GM12891 (cell line): Measurements from ENCODE around the gene RUVBL1.

Source experiments
- DNase-seq: peaks from one replicate; pipeline ENCODE4 v3.0.0; 2011; ENCODE audit warnings: low spot score; ENCODE audit not compliant: insufficient read length
- FAIRE-seq: peaks from 2 replicates; lab custom pipeline; 2011; peaks lifted over from hg19 to GRCh38; lab: Jason Lieb, UNC
- PAX5 ChIP-seq: IDR thresholded peaks from 2 replicates; pipeline ENCODE4 v1.6.1; 2011; ENCODE audit warnings: low read length, moderate library complexity, mild to moderate bottlenecking; ENCODE audit not compliant: insufficient read depth, severe bottlenecking
- POLR2A ChIP-seq: IDR thresholded peaks from 2 replicates; pipeline ENCODE4 v1.6.1; 2011; ENCODE audit warnings: low read depth, low read length, control low read depth
- POLR2AphosphoS5 ChIP-seq: IDR thresholded peaks from 2 replicates; pipeline ENCODE4 v1.6.1; 2011; ENCODE audit warnings: low read depth, low read length, control low read depth
- POU2F2 ChIP-seq: IDR thresholded peaks from 2 replicates; pipeline ENCODE4 v1.6.1; 2011; ENCODE audit warnings: low read depth, mild to moderate bottlenecking, control low read depth, low read length, moderate library complexity
- SPI1 ChIP-seq: IDR thresholded peaks from 2 replicates; pipeline ENCODE4 v1.6.1; 2011; ENCODE audit warnings: low read depth, low read length, control low read depth
- TAF1 ChIP-seq: IDR thresholded peaks from 2 replicates; pipeline ENCODE4 v1.6.1; 2011; ENCODE audit warnings: low read depth, low read length, control low read depth

Gene RUVBL1

GRCh38 chr3:128071771-128072453 is 51.7 kb downstream of the RUVBL1 start:
- DNase-seq: no peak
- FAIRE-seq: no peak
- no peak for TF ChIP-seq POLR2AphosphoS5
- TF ChIP-seq POLR2A: no peak
- no peak for TF ChIP-seq POU2F2
- no peak for TF ChIP-seq TAF1
- no peak for TF ChIP-seq PAX5
- no peak for TF ChIP-seq SPI1

- no peak for TF ChIP-seq TAF1
- peak; percentile 67 for TF ChIP-seq POLR2AphosphoS5
- FAIRE-seq (no peak), DNase-seq (no peak)
These were observed 52.6 kb downstream of the RUVBL1 start for GRCh38 chr3:128070898-128071591.

- DNase-seq: no peak
- FAIRE-seq: no peak
- TF ChIP-seq PAX5 (no peak), POLR2A (no peak), TAF1 (no peak), SPI1 (no peak), POU2F2 (no peak)
These were observed 54.3 kb downstream of the RUVBL1 start for GRCh38 chr3:128069271-128069670.

GRCh38 chr3:128068156-128068620 is 55.4 kb downstream of the RUVBL1 start:
- peak; percentile 26 for FAIRE-seq
- no peak for TF ChIP-seq POU2F2
- TF ChIP-seq TAF1: no peak
- no peak for TF ChIP-seq SPI1
- TF ChIP-seq POLR2AphosphoS5: no peak
- TF ChIP-seq POLR2A: no peak
- no peak for TF ChIP-seq PAX5
- peak; percentile 52 for DNase-seq

GRCh38 chr3:128067489-128067888 is 56.1 kb downstream of the RUVBL1 start:
- FAIRE-seq: no peak
- TF ChIP-seq POLR2AphosphoS5: no peak

GRCh38 chr3:128066676-128067075 is 56.9 kb downstream of the RUVBL1 start:
- FAIRE-seq (no peak), DNase-seq (no peak)
- no peak for TF ChIP-seq SPI1

More at GRCh38 chr3:128067489-128067888, 56.1 kb downstream of the RUVBL1 start:
- DNase-seq: no peak

GRCh38 chr3:128066114-128066513 is 57.5 kb downstream of the RUVBL1 start:
- no peak for FAIRE-seq
- DNase-seq: no peak
- TF ChIP-seq POU2F2 (no peak), POLR2AphosphoS5 (no peak), POLR2A (no peak), PAX5 (no peak), SPI1 (no peak), TAF1 (no peak)

GRCh38 chr3:128064962-128065361 is 58.6 kb downstream of the RUVBL1 start:
- TF ChIP-seq TAF1: no peak
- no peak for TF ChIP-seq SPI1
- TF ChIP-seq POLR2AphosphoS5: no peak
- TF ChIP-seq POU2F2: no peak
- no peak; the same call in 1 of the 2 replicates for TF ChIP-seq POLR2A
- TF ChIP-seq PAX5: no peak
- no peak for FAIRE-seq

GRCh38 chr3:128063865-128064264 is 59.7 kb downstream of the RUVBL1 start:
- DNase-seq (no peak), FAIRE-seq (no peak)
- TF ChIP-seq POLR2A (no peak), TAF1 (no peak), POU2F2 (no peak), POLR2AphosphoS5 (no peak), SPI1 (no peak), PAX5 (no peak)

More at GRCh38 chr3:128064962-128065361, 58.6 kb downstream of the RUVBL1 start:
- no peak for DNase-seq

- FAIRE-seq (no peak), DNase-seq (no peak)
- peak; percentile 68 for TF ChIP-seq POLR2AphosphoS5
- TF ChIP-seq PAX5: no peak
These were observed 61.4 kb downstream of the RUVBL1 start for GRCh38 chr3:128062033-128062745.
